ENCODE results near the gene NPEPL1. TPM values are rescaled to one million over a fixed set of nuclear protein-coding genes. Genes with fewer than 3 reads are reported as not detected.

The NPEPL1 gene
- total RNA-seq, 2 experiments from 2014 or later: 15.4 to 17.1 TPM

- Mint-ChIP-seq H3K36me3 (ENCODE audit: low read depth) (no peaks in the 10 kb centered on the region), H3K27me3 (no peaks in the 10 kb centered on the region), H3K4me3 (no peak overlapping the region), H3K27ac (no peak overlapping the region), H3K4me1 (ENCODE audit: low read depth) (no peaks in the 10 kb centered on the region), H3K9me3 (no peaks in the 10 kb centered on the region)
- CTCF ChIA-PET: no interaction called here
- POLR2A ChIA-PET: no interaction called here
- intact Hi-C loops (cut with micrococcal nuclease): no loop called here
- ATAC-seq (no peak), DNase-seq (no peak)
- TF ChIP-seq CTCF (IDR thresholded peaks at IDR 0.05): no peak
These were observed 21.8 kb downstream of the NPEPL1 start for GRCh38 chr20:58714340-58714922.

DNA sequence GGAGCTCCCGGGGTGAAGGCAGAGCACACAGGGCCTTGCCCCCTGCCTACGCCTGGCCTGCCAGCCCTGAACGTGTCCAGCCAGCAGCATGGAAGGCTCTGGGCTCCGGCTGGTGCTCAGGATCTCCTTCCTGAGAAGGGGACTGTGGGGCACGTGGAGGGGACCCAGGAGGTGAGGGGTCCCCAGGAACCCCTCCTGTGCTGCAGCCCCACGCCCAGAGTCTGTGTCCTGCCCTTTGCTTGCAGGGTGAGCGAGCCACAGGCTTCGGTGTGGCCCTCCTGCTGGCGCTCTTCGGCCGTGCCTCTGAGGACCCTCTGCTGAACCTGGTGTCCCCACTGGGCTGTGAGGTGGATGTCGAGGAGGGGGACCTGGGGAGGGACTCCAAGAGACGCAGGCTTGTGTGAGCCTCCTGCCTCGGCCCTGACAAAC is 22.3 kb downstream of the NPEPL1 start:
- POLR2A ChIA-PET: no interaction called here
- no peak overlapping the region for H3K4me3 Mint-ChIP-seq

GRCh38 chr20:58715391-58715800 is 22.8 kb downstream of the NPEPL1 start:
- POLR2A ChIA-PET: no interaction called here
- no peak overlapping the region for H3K4me3 Mint-ChIP-seq
- H3K27me3 Mint-ChIP-seq: no peaks in the 10 kb centered on the region
- ATAC-seq: no peak
- DNase-seq: no peak
- no peaks in the 10 kb centered on the region for H3K9me3 Mint-ChIP-seq
- H3K4me1 Mint-ChIP-seq (ENCODE audit: low read depth): no peaks in the 10 kb centered on the region
- TF ChIP-seq CTCF (IDR thresholded peaks at IDR 0.05): no peak
- CTCF ChIA-PET: no interaction called here
- H3K27ac Mint-ChIP-seq: no peak overlapping the region
- H3K36me3 Mint-ChIP-seq (ENCODE audit: low read depth): no peaks in the 10 kb centered on the region
- intact Hi-C loops (cut with micrococcal nuclease): no loop called here

More for the DNA sequence above, 22.3 kb downstream of the NPEPL1 start:
- no peak overlapping the region for H3K27ac Mint-ChIP-seq
- no peaks in the 10 kb centered on the region for H3K9me3 Mint-ChIP-seq
- intact Hi-C loops (cut with micrococcal nuclease): no loop called here
- ATAC-seq (no peak), DNase-seq (no peak)
- CTCF ChIA-PET: no interaction called here
- TF ChIP-seq CTCF (IDR thresholded peaks at IDR 0.05): no peak
- no peaks in the 10 kb centered on the region for H3K36me3 Mint-ChIP-seq (ENCODE audit: low read depth)
- H3K4me1 Mint-ChIP-seq (ENCODE audit: low read depth): no peaks in the 10 kb centered on the region
- no peaks in the 10 kb centered on the region for H3K27me3 Mint-ChIP-seq

GRCh38 chr20:58715801-58716475 is 23.3 kb downstream of the NPEPL1 start:
- Mint-ChIP-seq H3K4me3 (no peak overlapping the region), H3K27ac (no peak overlapping the region), H3K27me3 (no peaks in the 10 kb centered on the region), H3K4me1 (ENCODE audit: low read depth) (no peaks in the 10 kb centered on the region), H3K9me3 (no peaks in the 10 kb centered on the region), H3K36me3 (ENCODE audit: low read depth) (no peaks in the 10 kb centered on the region)
- DNase-seq (no peak), ATAC-seq (no peak)
- CTCF ChIA-PET: no interaction called here
- POLR2A ChIA-PET: no interaction called here
- TF ChIP-seq CTCF (IDR thresholded peaks at IDR 0.05): no peak
- intact Hi-C loops (cut with micrococcal nuclease): no loop called here

DNA sequence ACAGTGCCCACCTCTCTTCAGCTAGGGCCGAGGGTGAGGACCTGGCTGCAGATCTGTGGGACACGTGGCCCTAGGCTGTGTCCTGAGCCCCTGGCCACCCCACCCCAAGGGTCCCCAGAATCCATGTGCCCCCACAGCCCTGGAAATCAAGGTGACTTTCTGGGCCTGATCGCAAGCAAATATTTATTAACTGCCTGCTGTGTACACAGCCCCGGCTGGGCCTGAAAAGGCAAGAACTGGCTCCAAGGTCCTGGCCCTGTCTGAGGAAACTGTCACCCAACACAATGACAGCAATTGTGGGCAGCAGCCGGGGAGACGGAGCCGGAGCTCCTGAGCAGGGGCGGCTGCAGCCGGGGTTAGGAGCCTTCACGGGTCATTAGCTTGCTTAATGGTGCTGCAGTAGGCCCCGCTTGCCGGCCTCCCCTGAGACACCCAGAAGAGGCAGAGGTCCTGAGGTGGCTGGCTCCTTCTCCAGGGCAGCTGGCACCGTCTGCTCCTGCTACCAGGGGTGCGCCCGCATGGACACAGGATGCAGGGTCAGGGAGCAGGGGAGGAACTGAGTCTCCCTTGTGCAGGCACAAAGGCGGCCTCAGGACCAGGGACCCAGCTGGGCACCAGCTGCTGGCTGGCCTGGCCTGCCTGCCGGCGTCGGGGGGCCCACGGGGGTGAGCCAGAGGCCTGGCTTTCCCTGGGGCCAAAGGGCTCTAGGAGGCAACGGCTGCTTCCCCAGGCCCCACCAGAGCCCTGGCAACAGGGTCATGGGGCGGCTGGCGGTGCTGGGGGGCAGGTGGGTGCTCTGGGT is 24.1 kb downstream of the NPEPL1 start:
- intact Hi-C loops (cut with micrococcal nuclease): no loop called here
- CTCF ChIA-PET: no interaction called here
- Mint-ChIP-seq H3K4me3 (no peak overlapping the region), H3K36me3 (ENCODE audit: low read depth) (no peaks in the 10 kb centered on the region), H3K9me3 (no peaks in the 10 kb centered on the region), H3K27ac (no peak overlapping the region), H3K4me1 (ENCODE audit: low read depth) (no peaks in the 10 kb centered on the region), H3K27me3 (peaks cover 3% of the 10 kb centered on the region)
- no peak for TF ChIP-seq CTCF (IDR thresholded peaks at IDR 0.05)
- no peak for DNase-seq
- POLR2A ChIA-PET: no interaction called here
- no peak for ATAC-seq
